Neural cell (in vitro differentiated cells): Measurements from ENCODE around the gene PROX2. TPM values are rescaled to one million over a fixed set of nuclear protein-coding genes. Genes with fewer than 3 reads are reported as not detected.

Source experiments
- H2AFZ ChIP-seq: fragments of 200-600, 300-800 bp; sonication (generic), shearing (Covaris generic); 2 replicates; pipeline ENCODE4 v1.6.0; 2014; ENCODE audit warnings: low read depth, mild to moderate bottlenecking, antibody characterized with exemption, low read length, moderate library complexity
- H3F3A ChIP-seq: fragments of 200-600 bp; shearing (Covaris generic); 2 replicates; pipeline ENCODE4 v1.6.1; 2016; ENCODE audit warnings: mild to moderate bottlenecking, moderate library complexity, mixed read lengths, antibody characterized with exemption, low read length; ENCODE audit not compliant: insufficient read depth, poor library complexity, severe bottlenecking
- H3K27ac ChIP-seq: fragments of 200-600, 300-800 bp; sonication (generic), shearing (Covaris generic); 2 replicates; pipeline ENCODE4 v1.5.1; 2014; ENCODE audit warnings: mild to moderate bottlenecking, low read length, moderate library complexity
- H3K27me3 ChIP-seq: fragments of 300-800, 200-600 bp; sonication (generic), shearing (Covaris generic); 2 replicates; pipeline ENCODE4 v1.6.0; 2014; ENCODE audit warnings: mild to moderate bottlenecking, low read depth, low read length, moderate library complexity; ENCODE audit not compliant: insufficient read depth
- H3K36me3 ChIP-seq: fragments of 300-800, 200-600 bp; sonication (generic), shearing (Covaris generic); 2 replicates; pipeline ENCODE4 v1.5.1; 2014; ENCODE audit warnings: mild to moderate bottlenecking, antibody characterized with exemption, low read length, moderate library complexity; ENCODE audit not compliant: insufficient read depth
- H3K4me2 ChIP-seq: fragments of 300-800, 200-600 bp; sonication (generic), shearing (Covaris generic); 2 replicates; pipeline ENCODE4 v1.6.0; 2014; ENCODE audit warnings: mild to moderate bottlenecking, low read length
- H3K4me3 ChIP-seq: fragments of 300-800, 200-600 bp; sonication (generic), shearing (Covaris generic); 2 replicates; pipeline ENCODE4 v1.5.1; 2014; ENCODE audit warnings: mild to moderate bottlenecking, low read length, moderate library complexity
- H3K79me2 ChIP-seq: fragments of 200-600 bp; shearing (Covaris generic); replicated peaks from 2 replicates; pipeline ENCODE4 v1.6.0; 2014; ENCODE audit warnings: mild to moderate bottlenecking, low read length, moderate library complexity; ENCODE audit not compliant: insufficient read depth
- H3K9ac ChIP-seq: fragments of 300-800, 200-600 bp; sonication (generic), shearing (Covaris generic); 2 replicates; pipeline ENCODE4 v1.6.1; 2016; ENCODE audit warnings: mild to moderate bottlenecking, low read length, mixed read lengths
- H3K9me2 ChIP-seq: fragments of 200-600 bp; shearing (Covaris generic); 2 replicates; pipeline ENCODE4 v1.6.1; 2016; ENCODE audit warnings: mild to moderate bottlenecking, low read length, mixed read lengths; ENCODE audit not compliant: insufficient read depth
- H3K9me3 ChIP-seq: fragments of 200-600, 300-800 bp; sonication (generic), shearing (Covaris generic); 2 replicates; pipeline ENCODE4 v1.6.1; 2016; ENCODE audit warnings: mild to moderate bottlenecking, mixed run types, low read length, moderate library complexity, mixed read lengths
- H4K20me1 ChIP-seq: fragments of 200-600 bp; shearing (Covaris generic); 2 replicates; pipeline ENCODE4 v1.6.1; 2016; ENCODE audit warnings: mild to moderate bottlenecking, mixed run types; ENCODE audit not compliant: insufficient read depth
- CTCF ChIP-seq: fragments of 450-650 bp; IDR thresholded peaks from 2 replicates; pipeline ENCODE4 v1.5.1; 2014; ENCODE audit warnings: antibody characterized with exemption, mild to moderate bottlenecking, moderate library complexity; ENCODE audit not compliant: poor library complexity, severe bottlenecking
- EP300 ChIP-seq: fragments of 450-650 bp; conservative IDR thresholded peaks from 2 replicates; pipeline ENCODE4 v1.6.1; 2014; ENCODE audit warnings: antibody characterized with exemption, mild to moderate bottlenecking, moderate library complexity; ENCODE audit not compliant: poor library complexity, severe bottlenecking
- EZH2 ChIP-seq: fragments of 200-600, 300-800 bp; shearing (Covaris generic), sonication (generic); IDR thresholded peaks from 2 replicates; pipeline ENCODE4 v1.6.1; 2014; ENCODE audit warnings: antibody characterized with exemption, low read length, borderline replicate concordance, mild to moderate bottlenecking; ENCODE audit not compliant: insufficient read depth, poor library complexity, severe bottlenecking
- MXI1 ChIP-seq: fragments of 450-650 bp; conservative IDR thresholded peaks from 2 replicates; pipeline ENCODE4 v1.6.1; 2014; ENCODE audit warnings: antibody characterized with exemption, mild to moderate bottlenecking; ENCODE audit not compliant: poor library complexity, severe bottlenecking
- POLR2AphosphoS5 ChIP-seq: IDR thresholded peaks from 2 replicates; pipeline ENCODE4 v1.6.1; 2012
- RAD21 ChIP-seq: fragments of 450-650 bp; conservative IDR thresholded peaks from 2 replicates; pipeline ENCODE4 v1.6.1; 2014; ENCODE audit warnings: antibody characterized with exemption, mild to moderate bottlenecking, moderate library complexity
- REST ChIP-seq: IDR thresholded peaks from 2 replicates; pipeline ENCODE4 v1.6.1; 2012; ENCODE audit warnings: borderline replicate concordance
- SMC3 ChIP-seq: fragments of 450-650 bp; conservative IDR thresholded peaks from 2 replicates; pipeline ENCODE4 v1.6.1; 2014; ENCODE audit warnings: antibody characterized with exemption, mild to moderate bottlenecking, moderate library complexity; ENCODE audit not compliant: poor library complexity
- TAF1 ChIP-seq: IDR thresholded peaks from 2 replicates; pipeline ENCODE4 v1.6.1; 2012; ENCODE audit warnings: low read depth
- polyA plus RNA-seq: library from polyadenylated mRNA; depleted of rRNA; stranded (reverse); fragments of >200 nt; gene quantifications from 2 replicates; pipeline ENCODE4 v1.2.3, GENCODE V29; 2014

PROX2 gene
- polyA plus RNA-seq, 1 donor from 2014 or later = not detected

- Histone ChIP-seq H3K9me3 (no peaks in the 10 kb centered on the region), H2AFZ (no peak overlapping the region), H3K79me2 (no peaks in the 10 kb centered on the region), H3K9me2 (no peaks in the 10 kb centered on the region), H3K9ac (no peak overlapping the region), H3K36me3 (no peaks in the 10 kb centered on the region), H3K27me3 (no peaks in the 10 kb centered on the region), H3K4me3 (no peak overlapping the region), H3K4me2 (no peak overlapping the region), H3K27ac (no peak overlapping the region), H4K20me1 (no peaks in the 10 kb centered on the region), H3F3A (no peaks in the 10 kb centered on the region)
- no peak for TF ChIP-seq SMC3
- no peak for TF ChIP-seq EP300
- TF ChIP-seq MXI1 = no peak
- TF ChIP-seq POLR2AphosphoS5 = no peak
- TF ChIP-seq RAD21 = no peak
- TF ChIP-seq CTCF = no peak
- TF ChIP-seq TAF1 = no peak
- TF ChIP-seq REST = no peak
- no peak for TF ChIP-seq EZH2
Observed at GRCh38 chr14:74855021-74855420, 20.9 kb downstream of the PROX2 start.

DNA sequence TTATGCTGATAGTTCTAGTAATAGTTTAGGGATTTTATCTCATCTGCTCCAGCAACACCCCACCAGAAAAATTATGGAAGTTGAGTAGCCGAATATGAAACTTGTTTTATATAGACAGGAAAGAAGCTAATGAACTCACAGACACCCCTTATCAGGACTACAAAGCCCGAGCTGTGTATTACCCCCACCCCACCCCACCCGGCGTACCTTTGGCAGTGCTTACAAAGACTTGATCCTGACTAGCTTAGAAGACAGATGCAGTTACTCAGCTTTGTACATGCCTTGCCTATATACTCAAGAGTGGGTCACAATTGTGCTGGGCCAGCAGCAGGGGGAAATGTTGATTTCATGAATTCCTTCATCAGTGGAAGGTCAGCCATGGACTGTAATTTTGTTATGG, 22.4 kb downstream of the PROX2 start:
- no peak overlapping the region for H3K4me3 ChIP-seq
- no peaks in the 10 kb centered on the region for H3F3A ChIP-seq
- no peaks in the 10 kb centered on the region for H3K9me3 ChIP-seq
- H3K79me2 ChIP-seq = no peaks in the 10 kb centered on the region
- TF ChIP-seq RAD21 (no peak), SMC3 (no peak), REST (no peak), POLR2AphosphoS5 (no peak), MXI1 (no peak)
- H2AFZ ChIP-seq = no peak overlapping the region
- H3K9ac ChIP-seq = no peak overlapping the region
- no peaks in the 10 kb centered on the region for H4K20me1 ChIP-seq
- no peaks in the 10 kb centered on the region for H3K27me3 ChIP-seq
- no peaks in the 10 kb centered on the region for H3K9me2 ChIP-seq
- no peaks in the 10 kb centered on the region for H3K36me3 ChIP-seq
- H3K27ac ChIP-seq = no peak overlapping the region
- H3K4me2 ChIP-seq = no peak overlapping the region
